Measurements from ENCODE around the gene IMMT.
"Not testable (repeated sequence)": the region's sequence is repeated elsewhere in the genome, so short reads cannot be mapped to it uniquely, and the experiment has no call there.

IMMT gene

DNA sequence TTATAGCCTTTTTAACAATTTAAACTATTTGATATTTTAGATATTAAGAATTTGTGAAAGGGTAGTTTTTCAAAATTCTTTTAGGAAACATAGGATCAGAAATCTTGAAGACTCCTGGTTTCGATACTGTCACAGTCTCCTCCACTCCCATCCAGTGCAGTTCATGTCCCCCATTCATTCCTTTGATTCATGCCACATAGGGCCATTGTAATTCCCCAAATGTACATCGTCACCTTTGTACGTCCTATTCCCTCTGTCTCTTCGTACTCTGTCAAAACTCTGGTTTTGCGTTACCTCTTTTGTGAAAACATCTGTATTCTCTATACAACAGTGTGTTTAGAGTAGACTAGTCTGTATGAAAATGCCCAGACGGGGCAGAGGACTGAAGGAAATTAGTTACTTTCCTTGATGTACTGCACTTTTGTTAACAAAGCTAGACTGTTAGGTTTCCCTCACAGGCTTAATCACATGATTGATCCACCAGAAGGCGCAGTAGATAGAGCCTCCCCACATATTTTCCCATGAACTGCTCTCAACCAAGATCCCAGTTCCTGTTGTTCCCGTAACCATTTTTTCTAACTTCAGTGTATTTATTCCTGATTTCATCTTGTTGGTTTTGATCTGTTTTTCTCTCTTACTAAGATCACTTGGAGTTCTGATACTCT, 6.5 kb upstream of the IMMT start:
- H3K4me3 ChIP-seq (ENCODE audit: low read depth, low read length): no peak overlapping the region
- TF ChIP-seq, protein P1, sequence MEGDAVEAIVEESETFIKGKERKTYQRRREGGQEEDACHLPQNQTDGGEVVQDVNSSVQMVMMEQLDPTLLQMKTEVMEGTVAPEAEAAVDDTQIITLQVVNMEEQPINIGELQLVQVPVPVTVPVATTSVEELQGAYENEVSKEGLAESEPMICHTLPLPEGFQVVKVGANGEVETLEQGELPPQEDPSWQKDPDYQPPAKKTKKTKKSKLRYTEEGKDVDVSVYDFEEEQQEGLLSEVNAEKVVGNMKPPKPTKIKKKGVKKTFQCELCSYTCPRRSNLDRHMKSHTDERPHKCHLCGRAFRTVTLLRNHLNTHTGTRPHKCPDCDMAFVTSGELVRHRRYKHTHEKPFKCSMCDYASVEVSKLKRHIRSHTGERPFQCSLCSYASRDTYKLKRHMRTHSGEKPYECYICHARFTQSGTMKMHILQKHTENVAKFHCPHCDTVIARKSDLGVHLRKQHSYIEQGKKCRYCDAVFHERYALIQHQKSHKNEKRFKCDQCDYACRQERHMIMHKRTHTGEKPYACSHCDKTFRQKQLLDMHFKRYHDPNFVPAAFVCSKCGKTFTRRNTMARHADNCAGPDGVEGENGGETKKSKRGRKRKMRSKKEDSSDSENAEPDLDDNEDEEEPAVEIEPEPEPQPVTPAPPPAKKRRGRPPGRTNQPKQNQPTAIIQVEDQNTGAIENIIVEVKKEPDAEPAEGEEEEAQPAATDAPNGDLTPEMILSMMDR (IDR thresholded peaks at IDR 0.05; ENCODE audit: insufficient read depth, low read depth, low read length, missing control alignments): no peak
- DNase-seq (ENCODE audit: low read depth): no peak

DNA sequence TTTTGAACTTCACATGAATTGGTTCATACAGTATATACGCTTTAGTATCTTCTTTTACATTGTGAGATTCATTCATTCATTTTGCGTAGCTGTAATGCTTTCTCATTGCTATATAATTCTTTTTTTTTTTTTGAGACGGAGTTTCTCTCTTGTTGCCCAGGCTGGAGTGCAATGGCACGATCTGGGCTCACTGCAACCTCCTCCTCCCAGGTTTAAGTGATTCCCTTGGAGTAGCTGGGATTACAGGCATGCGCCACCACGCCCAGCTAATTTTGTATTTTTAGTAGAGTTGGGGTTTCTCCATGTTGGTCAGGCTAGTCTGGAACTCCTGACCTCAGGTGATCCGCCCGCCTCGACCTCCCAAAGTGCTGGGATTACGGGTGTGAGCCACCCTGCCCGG, 5.3 kb upstream of the IMMT start:
- DNase-seq (ENCODE audit: low read depth): not testable (repeated sequence)
- peak overlapping the region; percentile 77 for H3K4me3 ChIP-seq (ENCODE audit: low read depth, low read length)

DNA sequence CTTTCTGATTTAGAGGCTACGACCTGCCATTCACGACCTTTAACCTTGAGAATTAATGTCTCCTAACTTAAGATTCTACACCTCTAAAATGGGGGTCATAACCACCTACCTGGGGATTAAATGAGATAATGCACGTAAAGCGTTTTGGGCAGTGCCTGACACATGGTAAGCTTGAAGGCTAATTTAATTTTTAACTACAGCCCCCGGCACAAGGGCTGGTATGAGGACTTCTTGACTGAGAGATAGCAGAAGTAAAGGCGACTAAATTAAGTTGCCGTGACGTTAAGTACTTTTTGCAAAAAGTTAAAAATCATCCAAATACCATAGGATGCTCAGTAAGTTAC, 4.5 kb upstream of the IMMT start:
- H3K4me3 ChIP-seq (ENCODE audit: low read depth, low read length): peak overlapping the region; percentile 77
- DNase-seq (ENCODE audit: low read depth): no peak
- TF ChIP-seq, protein P1 (IDR thresholded peaks at IDR 0.05; ENCODE audit: insufficient read depth, low read depth, low read length, missing control alignments): no peak

DNA sequence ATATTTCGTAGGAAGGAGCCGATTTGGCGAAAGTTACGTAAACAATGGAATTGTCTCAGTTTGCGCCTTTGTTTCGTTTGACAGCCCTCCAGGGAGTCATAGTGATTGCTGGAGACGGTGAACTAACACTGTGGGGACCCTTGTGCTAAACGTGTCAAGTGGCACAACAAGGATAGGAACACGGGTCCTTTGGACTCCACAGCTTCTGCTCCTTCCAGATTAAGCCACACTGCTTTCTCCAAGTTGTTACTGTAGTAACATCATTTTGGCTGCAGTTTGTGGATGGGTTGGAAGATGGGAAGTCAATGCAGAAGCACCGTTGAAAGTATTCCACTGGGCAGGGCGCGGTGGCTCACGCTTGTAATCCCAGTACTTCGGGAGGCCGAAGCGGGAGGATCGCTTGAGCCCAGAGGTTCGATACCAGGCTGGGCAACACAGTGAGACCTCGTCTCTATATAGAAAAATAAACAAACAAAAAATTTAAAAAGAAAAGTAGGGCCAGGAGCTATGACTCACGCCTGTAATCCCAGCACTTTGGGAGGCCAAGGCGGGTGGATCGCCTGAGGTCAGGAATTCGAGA, 636 bp upstream of the IMMT start:
- no peak for DNase-seq (ENCODE audit: low read depth)
- TF ChIP-seq, protein P1 (IDR thresholded peaks at IDR 0.05; ENCODE audit: insufficient read depth, low read depth, low read length, missing control alignments): no peak
- peak overlapping the region; percentile 97 for H3K4me3 ChIP-seq (ENCODE audit: low read depth, low read length)

DNA sequence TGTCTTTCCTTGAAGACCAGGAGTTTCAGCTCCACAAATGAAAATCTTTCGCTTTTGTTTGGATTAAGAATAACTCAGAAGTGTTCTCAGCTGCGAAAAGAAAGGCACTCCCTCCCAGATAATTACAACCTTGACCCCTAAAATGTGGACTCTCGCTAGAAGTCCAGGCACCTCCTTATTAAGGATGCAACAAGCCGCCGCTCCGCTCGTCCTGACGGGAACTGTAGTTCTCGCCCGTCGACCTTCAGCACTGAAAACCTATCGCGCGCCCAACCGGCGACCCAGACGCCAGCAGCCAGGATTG, 559 bp downstream of the IMMT start:
- DNase-seq (ENCODE audit: low read depth): no peak
- H3K4me3 ChIP-seq (ENCODE audit: low read depth, low read length): peak overlapping the region; percentile 97
- TF ChIP-seq, protein P1 (IDR thresholded peaks at IDR 0.05; ENCODE audit: insufficient read depth, low read depth, low read length, missing control alignments): no peak

DNA sequence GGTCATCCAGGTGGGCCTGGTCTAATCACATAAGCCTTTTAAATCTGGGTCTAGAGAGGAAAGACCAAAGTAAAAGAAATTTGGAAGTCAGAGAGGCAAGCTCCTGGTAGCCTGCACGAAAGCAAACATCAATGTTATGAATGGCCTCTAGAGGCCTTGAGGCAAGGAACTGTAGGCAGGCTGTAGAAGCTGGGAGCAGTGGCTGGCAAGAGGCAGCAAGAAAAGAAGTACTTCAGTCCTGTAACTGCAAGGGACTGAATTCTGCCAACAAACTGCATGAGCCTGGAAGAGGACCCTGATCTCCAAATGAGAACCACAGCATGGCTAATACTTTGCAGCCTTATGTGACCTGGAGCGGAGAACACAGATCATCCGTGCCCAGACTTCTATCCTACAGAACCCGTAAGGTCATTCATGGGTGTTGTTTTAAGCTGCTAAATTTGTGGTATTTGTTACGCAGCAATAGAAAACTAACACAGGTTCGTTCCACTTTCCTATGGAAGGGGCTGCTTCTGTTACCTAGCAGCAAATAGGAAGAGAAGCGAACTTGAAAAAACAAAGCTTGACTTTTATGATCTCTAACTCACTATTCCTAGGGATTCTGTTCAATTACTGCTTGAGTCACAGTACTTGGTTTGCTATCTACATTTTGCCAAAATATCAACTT, 1.2 kb downstream of the IMMT start:
- no peak for DNase-seq (ENCODE audit: low read depth)
- peak overlapping the region; percentile 97 for H3K4me3 ChIP-seq (ENCODE audit: low read depth, low read length)
- TF ChIP-seq, protein P1 (IDR thresholded peaks at IDR 0.05; ENCODE audit: insufficient read depth, low read depth, low read length, missing control alignments): no peak

DNA sequence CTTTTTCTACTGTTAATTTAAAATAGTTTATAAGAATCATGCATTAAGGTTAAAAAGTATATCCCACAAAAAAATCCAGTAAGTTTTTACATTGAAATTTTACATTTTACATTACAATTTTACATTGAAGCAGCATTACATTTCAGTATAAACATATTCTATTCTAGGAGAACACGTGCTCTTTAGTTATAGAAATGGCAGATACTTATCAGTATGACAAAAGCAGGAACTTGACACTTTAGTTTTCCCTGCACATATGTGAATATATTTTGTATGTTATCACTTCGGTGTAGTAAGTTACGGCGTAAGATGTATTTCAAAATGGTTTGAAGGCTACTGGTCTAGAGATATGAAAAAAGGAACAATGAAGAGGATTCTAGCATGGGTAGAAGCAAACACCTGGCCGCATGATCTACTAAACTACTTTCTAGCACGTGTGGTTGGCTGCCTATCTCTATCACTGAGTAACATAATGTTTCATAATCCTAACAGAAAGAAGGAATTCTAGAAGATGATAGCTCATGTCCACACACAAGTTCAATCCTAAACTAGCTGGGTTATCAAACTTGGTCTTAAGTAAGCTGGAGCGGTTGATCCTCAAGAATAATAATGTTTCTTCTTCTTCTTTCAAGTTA, 5.4 kb downstream of the IMMT start:
- TF ChIP-seq, protein P1 (IDR thresholded peaks at IDR 0.05; ENCODE audit: insufficient read depth, low read depth, low read length, missing control alignments): no peak
- H3K4me3 ChIP-seq (ENCODE audit: low read depth, low read length): no peak overlapping the region
- no peak for DNase-seq (ENCODE audit: low read depth)
